HG03558 (cell line): ENCODE measurements around the gene ACYP2.
"Not testable (repeated sequence)": the region's sequence is repeated elsewhere in the genome, so short reads cannot be mapped to it uniquely, and the experiment has no call there.

ENCODE experiments used
- ATAC-seq: cut with Tn5 transposase; IDR thresholded peaks from one replicate; pipeline ENCODE4 v1.9.1; 2021; ENCODE audit warnings: moderate number of reproducible peaks; ENCODE audit not compliant: unreplicated experiment; ENCODE audit errors: extremely low read depth

ACYP2 gene

DNA sequence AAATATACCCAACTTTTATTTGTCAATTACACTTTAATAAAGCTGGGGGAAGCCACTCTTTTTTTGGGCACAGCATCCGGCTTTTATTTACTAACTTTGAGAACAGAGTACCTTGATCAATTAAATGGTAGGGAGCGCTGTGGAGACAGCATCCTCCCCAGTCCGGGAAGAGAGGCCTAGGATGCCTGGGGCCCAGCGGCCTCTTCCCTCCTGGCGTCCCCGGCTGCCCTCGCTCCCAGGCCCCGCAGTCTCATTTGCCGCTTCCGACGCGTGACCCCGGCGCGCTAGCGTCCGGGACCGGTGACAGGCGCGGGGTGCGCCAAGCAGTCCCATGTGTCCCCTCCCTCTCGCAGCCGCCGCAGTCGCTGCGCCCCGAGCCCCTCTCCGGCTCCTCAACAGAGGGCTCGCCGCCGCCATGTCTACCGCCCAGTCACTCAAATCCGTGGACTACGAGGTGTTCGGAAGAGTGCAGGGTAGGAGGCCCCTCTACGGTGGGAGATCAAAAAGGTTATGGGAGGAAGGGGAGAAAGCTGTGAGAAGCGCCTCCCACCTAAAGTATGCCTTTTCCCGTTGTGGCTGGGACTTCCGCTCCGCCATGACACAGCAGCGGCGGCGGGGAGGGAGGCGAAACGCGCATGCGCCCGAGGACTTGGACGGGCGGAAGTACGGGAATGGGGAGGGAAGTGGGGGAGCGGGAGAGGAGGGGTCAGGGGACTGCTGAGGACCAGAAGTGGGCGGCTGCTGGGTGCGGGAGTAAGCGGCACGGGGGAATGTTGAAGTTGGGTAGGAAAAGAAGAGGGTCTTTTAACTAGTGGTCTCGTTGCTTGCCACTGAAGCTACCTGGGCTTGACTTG lies at the start of gene ACYP2:
Gene ACYP2, plus strand, starts transcription at position 332 of the 854 bp plus-strand sequence.
- peak; percentile 64 for ATAC-seq

DNA sequence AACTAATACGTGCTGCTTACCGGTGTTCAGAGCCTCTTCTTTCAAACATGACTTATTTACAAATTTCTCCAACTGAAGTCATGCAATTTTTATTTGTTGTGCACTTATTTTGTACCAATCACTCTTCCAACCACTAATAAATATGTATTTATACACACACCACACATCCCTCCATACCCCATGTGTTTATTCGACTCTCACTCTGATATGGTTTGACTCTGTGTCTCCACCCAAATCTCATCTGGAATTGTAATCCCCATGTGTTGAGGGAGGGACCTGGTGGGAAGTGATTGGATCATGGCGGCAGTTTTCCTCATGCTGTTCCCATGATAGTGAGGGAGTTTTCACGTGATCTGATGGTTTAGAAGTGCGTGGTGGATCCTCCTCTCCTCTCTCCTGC lies 49.5 kb upstream of the ACYP2 start:
- ATAC-seq = no peak

DNA sequence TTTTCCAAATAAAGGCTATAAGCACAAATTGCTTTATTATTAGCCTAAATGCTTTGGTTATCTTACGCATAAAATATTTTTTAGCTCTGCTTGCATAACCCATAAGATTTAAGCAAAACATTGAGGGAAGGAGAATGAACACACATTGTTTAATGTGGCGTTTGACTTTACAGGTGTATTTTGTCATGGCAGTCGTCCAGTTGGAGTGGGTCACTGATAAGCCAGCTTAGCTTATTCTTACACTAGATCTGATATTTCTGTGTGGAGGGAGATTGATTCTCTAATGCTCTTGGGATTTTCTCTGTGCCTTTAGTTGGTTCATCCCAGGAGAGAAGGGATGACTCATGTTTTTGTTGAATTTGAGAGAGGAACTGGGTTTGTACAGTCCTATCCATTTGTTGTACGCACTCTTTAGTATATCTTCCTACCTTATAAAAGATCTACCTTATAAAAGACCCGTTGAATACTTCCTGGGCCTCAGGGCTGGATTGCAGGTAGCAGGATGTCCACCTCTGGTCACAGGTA lies 47.5 kb upstream of the ACYP2 start:
- no peak for ATAC-seq

DNA sequence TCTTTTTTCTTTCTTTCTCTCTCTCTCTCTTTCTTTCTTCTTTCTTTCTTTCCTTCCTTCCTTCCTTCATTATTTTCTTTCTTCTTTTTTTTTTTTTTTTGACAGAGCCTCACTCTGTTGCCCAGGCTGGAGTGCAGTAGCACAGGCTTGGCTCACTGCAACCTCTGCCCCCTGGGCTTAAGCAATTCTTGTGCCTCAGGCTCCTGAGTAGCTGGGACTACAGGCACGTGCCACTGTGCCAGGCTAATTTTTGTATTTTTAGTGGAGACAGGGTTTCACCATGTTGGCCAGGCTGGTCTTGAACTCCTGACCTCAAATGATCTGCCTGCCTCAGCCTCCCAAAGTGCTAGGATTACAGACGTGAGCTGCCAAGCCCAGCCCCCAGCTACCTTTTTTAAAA lies 42.9 kb upstream of the ACYP2 start:
- ATAC-seq = not testable (repeated sequence)

DNA sequence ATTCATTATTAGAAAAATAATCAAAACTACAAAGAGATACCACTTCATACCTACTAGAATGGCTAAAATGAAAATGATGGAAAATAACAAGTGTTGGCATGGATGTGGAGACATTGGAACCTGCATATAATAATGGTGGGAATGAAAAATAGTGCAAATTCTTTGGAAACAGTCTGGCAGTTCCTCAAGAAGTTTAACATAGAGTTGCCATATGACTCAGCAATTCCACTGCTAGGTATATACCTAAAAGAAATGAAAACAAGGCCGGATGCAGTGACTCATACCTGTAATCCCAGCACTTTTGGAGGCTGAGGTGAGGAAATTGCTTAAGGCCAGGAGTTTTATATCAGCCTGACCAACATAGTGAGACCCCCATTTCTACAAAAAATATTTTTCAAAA lies 41.6 kb upstream of the ACYP2 start:
- ATAC-seq = no peak

DNA sequence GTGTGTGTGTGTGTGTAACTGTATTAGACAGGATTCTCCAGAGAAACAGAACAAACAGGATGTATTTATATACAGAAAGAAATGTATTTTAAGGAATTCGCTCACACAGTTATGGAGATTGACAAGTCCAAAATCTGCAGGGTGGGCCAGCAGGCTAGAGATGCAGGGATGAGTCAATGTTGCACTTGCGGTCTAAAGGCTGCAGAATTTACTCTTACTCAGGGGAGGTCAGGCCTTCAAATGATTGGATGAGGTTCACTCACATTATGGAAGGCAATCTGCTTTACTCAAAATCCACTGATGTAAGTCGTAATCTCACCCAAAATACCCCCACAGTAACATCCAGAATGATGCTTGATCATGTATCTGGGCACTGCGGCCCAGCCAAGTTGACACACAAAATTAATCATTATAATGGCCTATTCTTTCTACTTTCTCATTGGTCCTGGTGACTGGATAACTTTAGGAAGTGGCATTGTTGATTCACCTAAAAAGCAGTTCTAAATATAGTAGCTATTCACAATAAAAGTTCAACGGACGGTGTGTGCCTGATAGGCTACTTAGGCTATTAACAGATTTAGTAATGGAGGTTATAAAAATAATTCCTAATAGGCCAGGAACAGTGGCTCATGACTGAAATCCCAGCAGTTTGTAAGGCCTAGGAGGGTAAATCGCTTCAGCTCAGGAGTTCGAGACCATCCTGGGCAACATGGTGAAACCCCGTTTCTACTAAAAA lies 40.6 kb upstream of the ACYP2 start:
- ATAC-seq = no peak

DNA sequence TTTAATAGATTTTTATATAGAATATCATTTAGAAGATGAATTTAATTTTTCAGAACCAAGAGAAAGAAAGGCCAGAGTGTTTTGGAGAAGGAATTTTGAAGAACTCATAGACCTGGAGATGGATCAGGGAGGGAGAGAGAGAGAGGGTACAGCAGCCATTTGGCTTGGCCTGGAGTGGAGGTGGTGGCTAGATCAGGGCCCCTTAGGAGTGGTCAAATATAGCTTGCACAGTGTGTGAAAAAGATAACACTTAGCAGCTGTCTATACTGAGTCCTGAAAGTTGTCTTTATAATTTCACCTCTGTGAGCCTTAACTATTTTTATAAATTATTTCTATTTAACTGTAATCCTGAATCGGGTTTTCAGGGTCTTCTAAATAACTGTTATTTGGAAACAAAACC lies 38.8 kb upstream of the ACYP2 start:
- ATAC-seq = no peak

DNA sequence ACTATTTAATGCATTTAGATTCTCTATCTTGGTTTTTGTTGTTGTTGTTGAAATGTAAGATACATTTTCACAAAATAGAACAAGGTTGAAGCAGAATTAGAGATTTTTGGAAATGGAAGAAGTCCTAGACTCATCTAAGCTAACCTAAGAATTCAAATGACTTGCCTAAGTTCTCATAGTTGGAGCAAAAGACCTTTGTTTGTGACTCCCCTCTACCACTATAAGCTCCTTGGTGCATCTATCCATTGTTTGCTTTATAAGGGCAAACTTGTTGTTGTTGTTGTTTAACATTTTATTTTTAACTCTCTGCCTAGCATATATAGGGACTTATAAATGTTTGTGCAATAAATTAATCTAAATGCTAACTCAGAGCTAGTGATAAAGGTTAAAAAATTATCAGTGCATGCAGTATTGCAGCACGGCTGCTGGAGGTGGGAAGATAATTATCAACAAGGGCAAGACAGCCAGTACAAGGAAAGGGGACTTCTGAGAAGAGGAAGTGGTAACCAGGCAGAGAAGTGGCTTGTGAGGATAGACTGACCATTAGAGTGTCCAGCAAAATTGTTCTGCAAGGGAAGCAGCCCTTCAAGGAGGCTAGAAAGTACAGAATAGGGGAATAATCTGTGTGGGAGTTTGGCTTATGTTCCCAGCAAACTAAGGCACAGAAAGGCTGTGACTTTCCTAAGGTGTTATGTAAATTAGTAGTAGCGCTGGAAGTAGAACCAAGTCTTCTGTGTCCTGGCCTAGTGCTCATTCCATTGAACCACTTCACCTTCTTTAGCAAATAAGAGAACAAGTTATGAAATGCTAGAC lies 38.1 kb upstream of the ACYP2 start:
- ATAC-seq = no peak

DNA sequence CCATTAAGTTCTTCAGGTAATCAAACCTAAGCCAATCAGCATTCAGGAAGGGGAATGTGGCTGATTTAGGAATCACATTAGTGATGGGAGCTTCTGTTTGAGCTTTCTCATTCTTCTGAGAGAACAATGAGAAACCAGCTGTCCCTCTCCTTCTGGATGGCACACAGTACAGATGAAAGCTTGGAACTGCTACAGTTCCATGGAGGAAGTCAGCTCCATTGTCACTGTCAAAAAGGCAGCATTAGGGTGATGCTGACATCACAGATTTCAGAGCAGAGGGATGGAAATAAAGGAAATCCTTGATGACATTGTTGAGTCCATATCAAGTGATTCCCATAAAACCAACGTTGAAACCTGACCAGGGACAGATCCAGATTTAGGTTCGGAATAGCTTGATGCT lies 36.1 kb upstream of the ACYP2 start:
- no peak for ATAC-seq

DNA sequence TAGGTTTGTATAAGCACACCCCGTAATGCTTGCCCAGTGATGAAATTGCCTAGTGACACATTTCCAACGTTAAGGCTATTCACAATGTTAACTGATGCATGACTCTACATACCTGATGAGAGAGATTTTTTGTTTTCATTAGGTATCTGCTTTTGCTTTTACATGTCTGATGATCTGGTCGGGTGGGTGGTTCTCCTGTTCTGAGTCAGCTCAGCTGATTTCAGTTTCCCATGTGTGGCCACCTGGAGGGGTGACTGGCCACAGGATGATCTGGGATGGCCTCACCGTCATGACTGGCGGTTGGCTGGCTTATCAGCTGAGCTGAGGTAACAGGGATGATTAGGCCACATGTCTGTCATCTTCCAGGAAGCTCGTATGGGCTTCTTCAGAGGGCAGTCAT lies 33.8 kb upstream of the ACYP2 start:
- peak; percentile 98 for ATAC-seq

DNA sequence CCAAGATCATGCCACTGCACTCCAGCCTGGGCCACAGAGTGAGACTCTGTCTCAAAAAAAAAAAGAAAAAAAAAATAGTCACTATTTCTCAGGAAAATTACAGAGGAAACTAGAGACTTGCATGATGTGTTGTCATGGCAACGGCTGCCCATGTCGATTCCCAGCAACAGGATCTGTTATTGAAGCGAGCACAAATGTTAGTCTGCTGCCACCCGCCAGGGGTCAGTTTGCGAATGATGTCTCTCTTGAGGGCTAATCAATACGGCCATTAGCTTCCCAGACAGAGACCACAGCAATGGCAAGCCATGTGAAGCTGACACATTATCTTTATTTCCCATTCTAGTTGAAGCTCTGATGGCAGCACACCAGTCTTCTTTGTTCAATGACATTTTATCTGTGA lies 32.4 kb upstream of the ACYP2 start:
- ATAC-seq = no peak

DNA sequence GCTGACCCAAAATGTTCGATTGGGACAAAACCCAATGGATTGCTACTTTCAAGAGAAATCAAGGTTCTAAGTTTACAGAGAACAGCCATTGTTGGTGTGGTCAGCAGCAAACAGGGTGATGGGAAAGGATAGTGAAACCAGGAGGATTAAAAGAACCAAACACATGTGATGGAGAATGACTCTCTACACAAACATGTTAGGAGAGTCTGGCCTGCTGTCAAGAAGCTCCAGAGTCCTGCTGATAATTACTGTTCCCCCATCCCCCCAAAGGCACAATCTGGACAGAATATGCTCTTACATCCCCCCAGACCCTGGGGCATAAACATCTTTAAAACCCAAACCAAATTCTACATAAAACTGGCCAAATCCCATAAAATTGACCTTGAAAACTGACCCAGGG lies 32.0 kb upstream of the ACYP2 start:
- no peak for ATAC-seq

DNA sequence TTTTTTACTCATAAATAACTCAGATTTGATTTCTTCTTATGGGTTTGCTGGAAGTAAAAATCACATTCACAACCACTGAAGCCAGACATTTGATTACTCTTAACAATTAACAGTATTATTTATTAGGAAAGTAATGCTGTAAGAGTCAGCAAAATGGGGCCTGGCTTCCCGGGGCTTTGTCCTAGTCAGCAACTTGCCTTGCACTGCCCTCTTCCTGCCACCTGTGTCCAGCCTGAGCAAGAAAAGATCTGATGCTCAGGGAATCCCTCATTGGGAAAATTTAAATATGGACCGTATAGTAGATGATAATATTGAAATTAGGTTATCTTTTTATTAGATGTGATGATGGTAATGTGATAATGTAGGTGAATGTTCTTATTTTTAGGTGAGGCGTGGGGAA lies 30.8 kb upstream of the ACYP2 start:
- ATAC-seq = no peak

DNA sequence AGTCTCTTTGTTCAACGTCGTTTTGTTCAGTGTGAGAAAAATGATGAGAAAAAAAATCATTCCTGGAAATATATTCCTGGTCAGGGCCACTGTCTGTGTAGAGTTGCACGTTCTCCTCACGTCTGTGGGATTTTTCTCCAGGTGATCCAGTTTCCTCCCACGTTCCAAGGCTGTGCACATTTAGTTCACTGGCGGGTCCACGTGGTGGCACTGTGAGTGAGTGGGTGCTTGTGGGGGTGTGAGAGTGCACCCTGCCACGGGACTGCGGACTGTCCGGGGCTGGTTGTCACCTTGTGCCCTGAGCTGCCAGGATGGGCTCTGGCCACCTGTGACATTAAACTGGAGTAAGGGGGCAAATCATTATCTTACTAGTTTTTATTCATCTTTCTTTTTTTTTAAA lies 30.3 kb upstream of the ACYP2 start:
- ATAC-seq = no peak

DNA sequence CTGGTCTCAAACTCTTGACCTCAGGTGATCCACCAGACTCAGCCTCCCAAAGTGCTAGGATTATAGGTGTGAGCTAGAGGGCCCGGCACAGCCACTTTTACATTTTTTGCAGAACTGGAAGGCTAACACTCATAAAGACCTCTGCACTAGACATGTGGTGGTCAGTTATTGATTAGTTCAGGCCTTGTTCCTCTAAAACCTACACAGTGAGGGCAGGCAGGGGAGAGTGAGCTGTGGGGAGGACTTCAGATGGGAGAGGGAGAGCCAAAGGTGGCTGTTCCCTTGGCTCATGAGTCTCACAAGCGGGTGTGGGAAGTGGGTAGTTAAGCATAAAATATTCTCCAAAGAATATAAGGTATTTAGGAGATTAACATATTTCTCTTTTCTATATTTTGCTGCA lies 29.3 kb upstream of the ACYP2 start:
- no peak for ATAC-seq

DNA sequence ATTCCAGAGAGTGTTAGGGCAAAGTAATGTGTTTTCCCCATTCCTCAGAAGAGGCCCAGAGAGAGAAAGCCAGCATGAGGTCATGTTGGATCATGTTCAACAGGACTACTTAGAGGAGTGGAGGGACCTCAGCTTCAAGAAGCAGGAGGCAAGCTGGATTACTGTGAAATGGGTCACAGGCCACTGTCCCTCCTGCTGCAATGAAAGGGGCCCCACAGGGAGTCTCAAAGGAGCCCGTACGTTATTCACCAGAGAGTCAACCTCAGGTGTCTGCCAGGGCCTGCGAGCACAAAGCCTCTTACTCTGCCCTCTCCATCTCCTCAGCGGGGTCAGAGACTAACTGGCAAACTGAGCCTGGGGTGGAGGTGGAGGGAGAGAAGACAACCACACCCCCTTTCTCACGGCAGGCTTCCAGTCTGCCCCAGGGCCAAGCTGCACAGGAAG lies 27.2 kb upstream of the ACYP2 start:
- no peak for ATAC-seq

DNA sequence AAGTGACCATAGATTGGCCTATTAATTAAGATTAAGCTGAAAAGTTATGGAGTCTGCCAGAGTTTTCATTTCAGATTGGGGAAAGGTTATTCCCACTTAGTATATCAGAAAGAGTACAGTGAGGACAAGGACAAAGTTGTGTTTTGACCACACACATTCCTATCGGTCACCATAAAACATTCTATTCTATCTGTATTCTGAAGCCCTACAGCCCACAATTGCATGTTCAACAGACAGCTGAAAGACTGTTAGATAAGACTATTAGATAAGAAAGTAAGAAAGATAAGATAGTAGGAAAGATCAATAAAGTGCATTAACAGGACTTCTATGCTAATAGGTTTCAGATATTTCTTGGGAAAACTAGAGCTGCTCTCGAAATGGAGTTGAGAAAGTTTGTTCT lies 26.7 kb upstream of the ACYP2 start:
- no peak for ATAC-seq

DNA sequence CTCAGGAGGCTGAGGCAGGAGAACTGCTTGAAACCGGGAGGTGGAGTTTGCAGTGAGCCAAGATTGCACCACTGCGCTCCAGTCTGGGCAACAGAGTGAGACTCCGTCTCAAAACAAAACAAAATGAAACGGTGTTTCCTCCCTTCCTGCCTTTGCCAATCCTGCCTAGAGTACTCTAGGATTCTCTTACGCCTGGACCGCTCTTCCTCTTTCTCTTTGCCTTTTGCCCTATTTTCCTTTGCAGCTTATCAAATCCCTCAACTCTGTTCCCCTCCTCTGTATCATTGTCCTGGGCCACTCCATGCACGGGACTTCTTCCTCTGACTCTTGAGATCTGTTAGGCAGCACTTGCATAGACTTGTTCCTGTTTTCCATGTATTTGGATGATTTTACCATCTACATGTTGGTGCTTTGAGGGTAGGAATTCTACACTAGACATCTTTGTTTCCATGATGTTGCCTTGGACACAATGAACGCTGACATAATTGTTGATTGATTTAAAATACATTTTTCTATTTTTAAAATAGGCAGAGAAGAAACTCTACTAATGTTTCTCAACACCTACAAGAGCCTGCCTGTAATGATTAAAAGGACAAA lies 24.8 kb upstream of the ACYP2 start:
- no peak for ATAC-seq

DNA sequence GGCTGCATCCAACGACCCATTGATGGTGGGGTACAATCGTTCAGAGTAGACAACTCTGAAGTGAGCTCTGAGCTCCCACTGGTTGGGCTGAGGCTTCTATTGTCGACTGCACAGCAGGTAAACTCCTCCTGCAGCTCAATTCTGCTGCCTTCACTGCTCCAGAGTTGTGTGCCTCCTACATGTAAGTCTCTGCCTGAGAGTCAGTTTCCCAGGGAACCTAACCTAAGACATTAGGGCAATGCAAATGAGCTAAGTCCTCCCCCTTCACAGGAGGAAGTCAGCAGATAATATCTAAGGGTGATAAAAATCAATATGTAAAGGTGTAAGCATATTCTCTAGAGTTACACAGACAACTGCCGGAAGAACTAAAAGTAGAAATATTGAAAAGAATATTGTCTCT lies 22.5 kb upstream of the ACYP2 start:
- no peak for ATAC-seq

DNA sequence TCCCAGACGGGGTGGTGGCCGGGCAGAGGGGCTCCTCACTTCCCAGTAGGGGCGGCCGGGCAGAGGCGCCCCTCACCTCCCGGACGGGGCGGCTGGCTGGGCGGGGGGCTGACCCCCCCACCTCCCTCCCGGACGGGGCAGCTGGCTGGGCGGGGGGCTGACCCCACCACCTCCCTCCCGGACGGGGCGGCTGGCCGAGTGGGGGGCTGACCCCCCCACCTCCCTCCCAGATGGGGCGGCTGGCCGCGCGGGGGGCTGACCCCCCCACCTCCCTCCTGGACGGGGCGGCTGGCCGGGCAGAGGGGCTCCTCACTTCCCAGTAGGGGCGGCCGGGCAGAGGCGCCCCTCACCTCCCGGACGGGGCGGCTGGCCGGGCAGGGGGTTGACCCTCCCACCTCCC lies 20.0 kb upstream of the ACYP2 start:
- not testable (repeated sequence) for ATAC-seq
